HL-60/S4 treated with phorbol 12-myristate 13-acetate at 8.2 ng/mL for 4 days and 3 days (cell line): ENCODE measurements around the gene UGGT2.
"Not testable (repeated sequence)": the region's sequence is repeated elsewhere in the genome, so short reads cannot be mapped to it uniquely, and the experiment has no call there.

ENCODE experiments used
- in situ Hi-C: fragments of 300-500 bp; cut with MboI; formaldehyde crosslinking; loops from 2 replicates; pipeline ENCODE4 v1.15.0; 2022; ENCODE audit warnings: low sequenced_read_pairs

UGGT2 gene

GRCh38 chr13:95970878-95971277 lies 82.3 kb downstream of the UGGT2 start:
- in situ Hi-C loops = no loop called here

GRCh38 chr13:95968906-95969305 lies 84.3 kb downstream of the UGGT2 start:
- in situ Hi-C loops = no loop called here

- in situ Hi-C loops = no loop called here
Observed at GRCh38 chr13:95957331-95957730, 95.9 kb downstream of the UGGT2 start.

- in situ Hi-C loops = no loop called here
Observed at GRCh38 chr13:95956589-95957148, 96.5 kb downstream of the UGGT2 start.

- in situ Hi-C loops = no loop called here
Observed at GRCh38 chr13:95955719-95956118, 97.5 kb downstream of the UGGT2 start.

- in situ Hi-C loops = no loop called here
Observed at GRCh38 chr13:95955255-95955654, 97.9 kb downstream of the UGGT2 start.

GRCh38 chr13:95954266-95954665 lies 98.9 kb downstream of the UGGT2 start:
- in situ Hi-C loops = no loop called here

- in situ Hi-C loops = no loop called here
Observed at GRCh38 chr13:95950103-95950502, 103.1 kb downstream of the UGGT2 start.

- in situ Hi-C loops = no loop called here
Observed at GRCh38 chr13:95948656-95949055, 104.5 kb downstream of the UGGT2 start.

GRCh38 chr13:95937714-95938320 lies 115.4 kb downstream of the UGGT2 start:
- in situ Hi-C loops = no loop called here

- in situ Hi-C loops = no loop called here
Observed at GRCh38 chr13:95931300-95932025, 121.7 kb downstream of the UGGT2 start.

GRCh38 chr13:95929430-95929829 lies 123.8 kb downstream of the UGGT2 start:
- in situ Hi-C loops = no loop called here

GRCh38 chr13:95928367-95928906 lies 124.8 kb downstream of the UGGT2 start:
- in situ Hi-C loops = not testable (repeated sequence)

- in situ Hi-C loops = no loop called here
Observed at GRCh38 chr13:95926231-95926630, 127.0 kb downstream of the UGGT2 start.

- in situ Hi-C loops = no loop called here
Observed at GRCh38 chr13:95924389-95924994, 128.7 kb downstream of the UGGT2 start.

GRCh38 chr13:95921485-95921884 lies 131.7 kb downstream of the UGGT2 start:
- in situ Hi-C loops = no loop called here

- in situ Hi-C loops = no loop called here
Observed at GRCh38 chr13:95920485-95920884, 132.7 kb downstream of the UGGT2 start.

GRCh38 chr13:95918860-95919259 lies 134.3 kb downstream of the UGGT2 start:
- in situ Hi-C loops = no loop called here

- in situ Hi-C loops = no loop called here
Observed at GRCh38 chr13:95914991-95915501, 138.2 kb downstream of the UGGT2 start.

GRCh38 chr13:95906999-95907398 lies 146.2 kb downstream of the UGGT2 start:
- in situ Hi-C loops = no loop called here

- in situ Hi-C loops = no loop called here
Observed at GRCh38 chr13:95903569-95903968, 149.6 kb downstream of the UGGT2 start.
